Measurements from ENCODE around the gene CCNI2.
"Not testable (repeated sequence)": the region's sequence is repeated elsewhere in the genome, so short reads cannot be mapped to it uniquely, and the experiment has no call there.

Gene CCNI2

DNA sequence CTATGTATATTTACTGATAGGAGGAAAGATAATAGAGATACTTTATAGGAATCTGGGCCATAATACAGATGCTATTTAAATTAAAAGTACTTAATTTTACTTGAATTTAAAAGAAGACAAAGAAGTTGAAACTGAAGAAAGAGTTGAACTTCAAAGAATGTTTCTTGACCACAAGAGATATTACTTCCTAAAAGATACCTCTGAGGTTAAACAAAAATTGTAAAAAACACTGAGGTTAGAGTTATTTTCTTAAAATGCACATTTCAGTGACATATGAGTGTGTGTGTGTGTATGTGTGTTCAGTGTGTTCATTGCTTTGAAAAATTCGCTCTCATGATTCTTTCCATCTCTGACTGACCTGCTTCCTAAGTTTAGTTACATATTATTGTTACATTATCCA is 33.4 kb downstream of the CCNI2 start:
- DNase-seq (ENCODE audit: low read depth in 2 of 2): no peak

DNA sequence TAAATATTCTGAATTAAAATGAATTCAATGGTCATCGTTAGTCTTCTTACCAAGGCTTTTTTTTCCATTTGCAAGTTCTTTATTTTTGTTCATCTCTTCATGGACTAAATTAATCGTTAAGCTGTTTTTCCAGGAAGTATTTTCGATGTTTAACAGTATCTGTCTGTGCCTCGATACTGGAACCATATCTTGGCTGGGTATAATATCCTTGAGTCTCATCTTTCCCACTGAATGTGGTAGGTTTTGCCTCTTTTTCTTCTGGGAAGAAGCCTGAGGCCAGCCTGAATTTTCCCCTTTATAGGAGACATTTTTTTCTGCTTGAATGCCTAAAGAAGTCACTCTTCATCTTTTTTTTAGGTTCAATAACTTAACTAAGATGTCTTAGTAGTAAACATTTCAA is 33.8 kb downstream of the CCNI2 start:
- DNase-seq (ENCODE audit: low read depth in 2 of 2): no peak

DNA sequence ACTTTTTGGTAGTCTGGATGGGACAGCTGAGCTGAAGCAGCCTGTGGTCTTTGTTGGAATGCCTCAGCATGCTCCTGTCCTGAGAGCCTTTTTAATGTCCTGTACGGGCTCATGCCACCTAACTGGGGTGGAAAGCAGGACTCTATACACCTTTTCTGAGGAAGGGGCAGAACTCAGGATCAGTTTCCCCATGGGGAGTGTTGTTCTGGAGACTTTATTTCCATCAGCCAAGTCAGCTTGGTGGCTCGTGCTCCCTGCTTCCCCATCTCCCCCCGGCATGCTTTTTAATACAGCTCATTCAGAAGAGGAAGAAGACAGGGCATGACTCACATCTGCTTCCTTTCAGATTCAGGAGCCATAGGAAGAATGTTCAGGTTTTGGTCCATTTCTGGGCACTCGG is 34.9 kb downstream of the CCNI2 start:
- DNase-seq (ENCODE audit: low read depth in 2 of 2): no peak

DNA sequence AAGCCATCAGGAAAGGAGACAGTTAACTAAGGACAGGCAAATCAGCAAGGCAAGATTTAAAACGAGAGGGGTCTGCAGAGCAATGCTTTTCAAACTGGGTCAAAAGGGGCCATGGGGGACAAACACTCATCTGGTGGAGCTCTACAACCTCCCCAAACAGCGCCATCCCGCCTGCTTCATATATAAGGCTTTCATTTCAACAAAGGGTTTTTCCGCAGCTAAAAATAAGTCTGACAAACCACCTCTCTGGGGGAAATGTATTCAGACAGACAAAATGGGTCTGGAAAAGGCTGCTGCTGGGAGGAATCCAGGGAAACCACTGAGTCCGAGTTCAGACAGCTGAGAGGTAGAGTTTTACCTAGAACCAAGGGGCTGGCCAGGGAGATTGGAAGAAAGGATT is 38.1 kb downstream of the CCNI2 start:
- no peak for DNase-seq (ENCODE audit: low read depth in 2 of 2)

DNA sequence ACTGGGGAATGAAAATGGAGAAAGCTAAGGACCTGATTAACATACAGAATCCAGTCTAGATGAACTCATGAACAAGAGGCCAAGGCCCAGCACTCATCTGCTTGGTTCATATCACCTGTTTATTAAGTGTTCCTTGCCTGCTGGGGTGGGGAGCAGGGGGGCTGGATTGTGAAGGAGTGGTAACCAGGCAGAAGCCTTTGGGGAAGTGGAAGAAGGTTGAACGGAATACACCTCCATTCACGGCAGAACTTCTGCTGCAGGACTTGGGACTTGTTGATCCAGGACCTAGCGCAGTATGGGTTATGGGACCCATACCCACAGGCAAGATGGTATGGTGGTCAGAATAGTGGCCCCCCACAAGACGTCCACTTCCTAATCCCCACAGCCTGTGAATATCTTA is 38.6 kb downstream of the CCNI2 start:
- DNase-seq (ENCODE audit: low read depth in 2 of 2): no peak

DNA sequence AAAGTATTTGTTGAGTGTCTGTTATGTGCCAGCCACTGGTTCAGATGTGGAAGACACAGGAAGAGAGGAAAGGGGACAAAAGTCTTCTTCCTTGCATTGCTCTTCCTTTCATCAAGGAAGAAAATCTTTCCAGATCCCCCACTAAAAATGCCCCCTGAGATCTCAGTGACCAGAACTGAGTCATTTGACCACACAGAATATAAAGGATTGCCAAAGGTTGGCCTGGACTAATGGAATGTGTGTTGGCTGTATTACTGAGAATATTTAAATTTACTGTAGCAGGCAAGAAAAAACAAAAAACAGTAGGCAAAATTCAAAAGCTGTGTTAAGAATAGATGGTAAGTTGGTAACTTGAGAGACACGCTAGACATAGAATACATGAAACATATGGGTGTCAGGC is 39.9 kb downstream of the CCNI2 start:
- no peak for DNase-seq (ENCODE audit: low read depth in 2 of 2)

DNA sequence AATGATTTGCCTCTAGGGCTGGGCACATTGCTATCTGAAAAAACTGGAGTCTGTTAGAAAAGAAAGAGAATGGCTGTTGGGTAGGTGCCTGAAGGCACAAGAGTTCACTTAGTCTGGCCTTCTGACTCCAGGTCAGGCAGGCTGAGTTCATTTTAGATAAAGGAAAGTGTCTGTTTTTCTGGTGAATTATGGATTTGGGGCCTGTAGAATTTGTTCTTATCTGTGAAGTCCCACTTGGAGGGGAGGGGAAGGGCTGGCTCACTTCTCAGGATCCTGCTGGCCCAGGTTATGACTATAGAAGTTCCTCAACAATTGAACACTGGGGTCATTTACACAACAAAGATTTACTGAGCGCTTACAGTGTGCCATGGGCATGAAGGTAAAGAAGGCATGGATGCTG is 41.3 kb downstream of the CCNI2 start:
- no peak for DNase-seq (ENCODE audit: low read depth in 2 of 2)

DNA sequence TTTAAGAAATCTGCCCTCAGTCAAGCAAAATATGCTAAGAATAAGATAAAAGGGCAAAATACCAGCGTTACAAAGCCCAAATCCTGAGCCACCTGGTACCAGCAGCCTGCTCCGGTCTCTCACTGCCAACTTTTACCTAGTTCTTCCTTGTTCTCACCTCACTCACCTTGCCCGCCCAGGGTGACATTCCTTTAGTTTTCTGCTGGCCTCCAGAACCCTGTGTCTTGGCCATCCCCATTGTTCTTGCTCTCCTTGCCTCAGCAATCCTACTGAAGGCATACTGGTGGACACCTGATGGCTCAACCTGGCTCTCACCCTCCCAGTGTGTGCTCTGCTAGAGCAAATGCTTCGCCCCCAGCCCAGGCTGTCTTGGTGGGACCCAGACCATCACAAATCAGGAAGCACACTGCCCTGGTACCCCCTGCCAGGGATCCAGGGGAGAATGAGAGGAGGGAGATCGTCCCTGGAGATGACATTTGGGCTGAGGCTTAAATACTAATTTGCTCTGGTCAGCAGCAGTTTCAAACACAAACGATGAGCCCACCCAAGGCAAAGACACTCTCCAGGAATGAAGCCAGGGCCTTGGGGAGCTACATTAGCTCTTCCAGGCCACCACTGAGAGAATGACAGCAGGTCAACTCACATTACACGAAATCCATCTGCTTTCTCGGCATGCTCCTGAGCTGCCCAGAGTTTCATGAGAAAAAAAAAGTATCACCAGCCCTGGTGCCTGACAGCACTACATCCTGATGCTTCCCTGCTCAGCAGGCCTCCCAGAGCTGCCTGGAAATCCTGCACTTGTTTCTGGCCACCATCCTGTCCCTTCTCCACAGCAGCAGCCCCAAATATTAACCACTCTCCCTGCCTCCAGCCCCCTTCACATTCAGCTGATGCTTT is 42.0 kb downstream of the CCNI2 start:
- no peak for DNase-seq (ENCODE audit: low read depth in 2 of 2)

DNA sequence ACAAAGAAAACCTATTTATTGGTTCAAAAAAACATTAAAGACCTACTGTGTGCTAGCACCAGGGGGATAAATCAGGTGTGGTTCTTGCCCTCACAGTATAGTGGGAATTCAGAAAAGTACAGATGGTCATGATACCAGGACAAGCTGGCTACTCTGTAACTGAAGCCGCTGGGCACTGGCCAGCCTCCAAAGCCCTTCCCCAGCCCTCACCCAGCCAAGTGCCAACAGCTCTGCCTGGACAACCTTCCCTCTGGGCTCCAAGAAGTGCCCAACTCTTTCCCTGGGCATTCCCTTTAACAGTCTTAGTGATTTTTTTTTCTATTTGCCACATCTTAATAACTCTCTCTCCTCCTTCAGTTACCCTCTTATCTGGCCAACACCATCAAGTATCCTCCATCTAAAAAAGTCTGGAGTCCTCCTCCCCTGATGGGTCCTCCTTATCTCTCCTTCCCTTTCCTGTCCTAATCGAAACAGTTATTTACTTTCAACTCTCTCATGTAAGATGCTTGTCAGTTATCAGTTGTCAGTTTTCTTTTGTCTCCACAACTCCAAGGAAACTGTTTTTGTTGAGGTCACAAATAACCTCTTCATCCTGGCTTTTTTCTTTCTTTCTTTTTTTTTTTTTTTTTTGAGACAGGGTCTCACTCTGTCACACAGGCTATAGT is 43.1 kb downstream of the CCNI2 start:
- no peak for DNase-seq (ENCODE audit: low read depth in 2 of 2)

DNA sequence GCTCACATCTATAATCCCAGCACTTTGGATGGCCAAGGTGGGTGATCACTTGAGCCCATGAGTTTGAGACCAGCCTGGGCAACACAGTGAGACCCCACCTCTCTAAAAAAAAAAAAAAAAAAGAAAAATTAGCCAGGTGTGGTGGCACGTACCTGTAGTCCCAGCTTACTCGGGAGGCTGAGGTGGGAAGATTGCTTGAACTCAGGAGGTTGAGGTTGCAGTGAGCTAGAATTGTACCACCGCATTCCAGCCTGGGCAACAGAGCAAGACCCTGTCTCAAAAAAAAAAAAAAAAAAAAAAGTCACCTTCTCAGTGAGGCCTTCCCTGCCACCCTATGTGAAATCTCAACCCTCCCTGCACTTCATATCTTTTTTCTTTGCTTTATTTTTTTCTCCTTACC is 43.8 kb downstream of the CCNI2 start:
- no peak for DNase-seq (ENCODE audit: low read depth in 2 of 2)

DNA sequence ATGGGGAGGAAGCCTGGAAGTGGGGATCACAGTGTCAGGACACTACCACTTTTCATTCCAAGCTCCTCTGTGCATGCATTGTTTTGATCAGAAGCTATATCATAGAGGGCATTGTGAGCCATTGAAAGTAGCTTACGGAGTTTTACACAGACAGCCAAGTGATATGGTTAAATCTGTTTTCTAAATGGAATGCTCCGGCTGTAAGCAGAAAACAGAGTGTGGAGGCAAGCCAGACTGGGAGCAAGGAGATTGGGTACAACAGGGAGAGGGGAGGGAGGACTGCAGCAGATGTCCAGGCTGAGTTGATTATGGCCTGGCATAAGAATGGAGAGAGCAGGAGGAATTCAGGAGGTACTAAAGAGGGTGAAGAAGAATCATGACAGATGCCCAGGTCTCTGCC is 50.4 kb downstream of the CCNI2 start:
- DNase-seq (ENCODE audit: low read depth in 2 of 2): no peak

DNA sequence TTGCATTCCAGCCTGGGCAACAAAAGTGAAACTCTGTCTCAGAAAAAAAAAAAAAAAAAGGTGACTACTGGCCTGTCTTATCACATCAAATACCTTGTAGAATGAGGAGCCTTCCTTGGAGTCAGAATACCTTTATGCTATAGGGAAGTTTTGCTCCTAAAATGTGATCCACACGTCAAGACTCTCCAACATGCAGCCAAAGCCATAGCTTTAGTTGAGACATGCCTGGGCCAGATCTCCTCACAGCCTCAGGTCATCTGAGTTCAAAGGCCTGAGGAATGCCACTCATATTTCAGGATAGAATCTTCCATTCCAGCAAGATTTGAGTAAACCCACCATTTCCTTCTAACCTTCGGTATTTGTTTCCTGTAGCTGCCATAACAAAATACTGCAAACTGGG is 52.2 kb downstream of the CCNI2 start:
- no peak for DNase-seq (ENCODE audit: low read depth in 2 of 2)

DNA sequence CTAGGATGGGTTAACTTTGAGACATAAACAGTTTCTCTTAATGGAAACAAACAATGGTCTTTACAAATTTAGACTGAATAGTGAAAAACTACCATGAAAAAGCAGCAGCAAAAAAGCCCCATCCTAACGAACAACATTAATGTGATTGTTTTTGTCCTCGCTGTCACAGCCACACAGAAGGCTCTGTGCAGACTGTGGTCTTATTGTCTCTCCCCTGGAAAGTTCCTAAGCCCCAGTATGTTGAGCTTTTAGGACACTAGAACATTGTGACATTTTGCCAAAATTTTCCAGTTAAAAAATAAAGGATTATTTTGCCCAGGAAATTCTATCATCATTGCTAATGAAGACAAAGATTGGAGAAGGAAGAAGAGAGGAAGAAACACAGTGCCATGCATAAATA is 53.3 kb downstream of the CCNI2 start:
- no peak for DNase-seq (ENCODE audit: low read depth in 2 of 2)

DNA sequence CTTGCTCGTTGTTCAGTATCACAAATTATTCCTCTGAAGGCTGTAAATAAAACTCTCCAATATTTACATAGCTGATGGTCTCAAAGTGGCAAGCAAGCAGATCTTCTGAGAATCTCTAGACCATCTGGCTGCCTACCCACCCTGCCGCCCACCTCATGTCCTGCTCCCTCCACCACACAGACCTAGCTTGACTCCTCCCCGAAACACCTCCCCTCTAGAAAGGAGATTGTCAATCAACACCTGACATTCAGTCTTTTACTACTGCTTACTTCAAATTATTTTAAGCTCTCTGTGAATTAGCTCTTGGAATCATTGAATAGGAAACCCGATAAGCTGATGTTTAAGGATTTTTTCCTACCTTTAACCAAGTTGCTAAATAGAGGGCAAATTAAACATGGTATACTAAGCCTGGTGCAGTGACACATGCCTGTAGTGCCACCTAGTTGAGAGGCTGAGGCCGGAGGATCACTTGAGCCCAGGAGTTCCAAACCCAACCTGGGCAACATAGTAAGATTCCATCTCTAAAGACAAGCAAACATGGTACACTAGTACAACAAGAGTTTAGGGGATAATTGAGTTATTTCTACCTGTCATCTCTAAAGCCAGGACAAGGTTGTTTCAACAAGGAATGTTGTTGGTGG is 54.9 kb downstream of the CCNI2 start:
- DNase-seq (ENCODE audit: low read depth in 2 of 2): no peak

DNA sequence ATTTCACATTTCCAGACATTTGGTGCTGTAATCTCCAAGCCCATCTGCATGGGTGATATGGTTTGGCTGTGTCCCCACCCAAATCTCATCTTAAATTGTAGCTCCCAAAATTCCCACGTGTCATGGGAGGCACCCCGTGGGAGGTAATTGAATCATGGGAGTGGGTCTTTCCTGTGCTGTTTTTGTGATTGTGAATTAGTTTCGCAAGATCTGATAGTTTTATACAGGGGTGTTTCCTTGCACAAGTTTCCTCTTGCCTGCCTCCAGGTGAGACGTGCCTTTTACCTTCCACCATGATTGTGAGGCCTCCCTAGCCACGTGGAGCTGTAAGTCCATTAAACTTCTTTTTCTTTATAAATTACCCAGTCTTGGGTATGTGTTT is 55.5 kb downstream of the CCNI2 start:
- not testable (repeated sequence) for DNase-seq (ENCODE audit: low read depth in 2 of 2)
